NK-92 (cell line): Measurements from ENCODE around the gene CAMKMT.
"Not testable (repeated sequence)": the region's sequence is repeated elsewhere in the genome, so short reads cannot be mapped to it uniquely, and the experiment has no call there.

ENCODE experiments used
- DNase-seq: peaks from one replicate; lab custom pipeline; 2025; ENCODE audit not compliant: unreplicated experiment; lab: John Stamatoyannopoulos, UW

CAMKMT gene

GRCh38 chr2:44358503-44358902, 3.2 kb upstream of the CAMKMT start:
- DNase-seq: no peak

DNA sequence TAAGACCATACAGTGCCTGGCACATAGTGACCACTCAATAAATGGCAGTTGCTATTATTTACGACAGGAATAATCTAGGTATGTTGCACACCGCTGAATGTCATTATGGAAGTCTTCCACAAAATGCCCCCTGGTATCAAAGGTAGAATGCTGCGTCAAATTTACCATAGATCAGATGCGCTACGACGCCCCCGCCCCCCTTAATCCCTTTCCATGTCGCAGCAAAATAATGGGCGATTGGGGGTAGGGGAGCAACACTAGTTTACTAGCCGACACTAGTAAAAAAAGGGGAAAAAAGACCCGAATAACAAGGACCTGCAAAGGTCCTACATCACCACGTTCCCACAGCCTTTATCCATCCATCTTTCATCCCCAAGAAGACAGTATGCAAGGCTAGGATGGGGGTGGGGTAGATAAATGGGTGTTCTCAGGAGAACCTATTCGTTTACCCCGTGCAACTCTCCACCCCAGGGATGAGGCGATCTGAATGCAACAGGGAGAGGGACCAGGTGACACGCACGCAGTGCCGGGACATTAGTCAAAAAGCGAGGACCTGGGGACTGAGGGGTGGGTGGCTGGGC, 908 bp upstream of the CAMKMT start:
- no peak for DNase-seq

DNA sequence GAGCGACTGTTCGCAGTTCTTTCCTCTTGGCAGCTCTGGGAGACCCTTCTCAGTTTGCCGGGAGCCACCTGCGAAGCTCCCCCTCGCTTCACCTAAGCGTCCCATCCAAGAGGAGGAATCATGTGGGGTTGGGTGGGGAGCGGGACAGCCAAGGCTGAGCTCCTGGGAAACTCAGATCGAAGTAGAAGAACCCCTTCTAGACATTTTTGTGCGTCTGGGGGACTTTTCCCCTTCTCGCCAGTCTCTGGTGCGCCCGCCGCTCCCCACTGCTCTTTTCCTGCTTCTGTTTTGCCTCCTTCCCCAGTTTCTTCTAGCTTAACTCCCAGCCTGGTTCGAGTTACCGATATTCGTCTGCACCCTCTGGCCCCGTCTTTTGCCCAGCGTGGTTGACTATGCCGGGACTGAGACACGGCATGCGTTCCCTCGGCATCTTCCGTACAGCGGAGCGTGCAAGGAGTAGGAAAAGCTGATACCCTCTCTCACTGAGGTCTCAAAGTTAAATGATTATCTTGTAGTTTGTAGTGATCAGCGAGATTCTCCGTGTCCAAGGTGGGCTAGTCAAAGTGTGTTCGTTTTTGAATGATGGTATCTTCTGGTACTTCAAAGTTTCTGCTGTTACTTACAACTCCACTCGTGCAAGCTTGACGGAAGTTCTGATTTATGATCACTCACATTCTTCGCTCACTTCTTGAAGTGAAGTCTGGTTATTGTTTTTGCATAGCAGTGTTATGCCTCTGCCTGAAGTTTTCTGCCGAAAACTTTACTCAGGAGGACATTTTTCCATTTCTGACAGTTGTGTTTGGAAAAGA, 664 bp downstream of the CAMKMT start:
- no peak for DNase-seq

GRCh38 chr2:44364604-44365003, 2.9 kb downstream of the CAMKMT start:
- no peak for DNase-seq

- DNase-seq: no peak
These were observed 5.8 kb downstream of the CAMKMT start for GRCh38 chr2:44367591-44367990.

GRCh38 chr2:44369392-44369791, 7.6 kb downstream of the CAMKMT start:
- no peak for DNase-seq

GRCh38 chr2:44371445-44371844, 9.7 kb downstream of the CAMKMT start:
- DNase-seq: no peak

DNA sequence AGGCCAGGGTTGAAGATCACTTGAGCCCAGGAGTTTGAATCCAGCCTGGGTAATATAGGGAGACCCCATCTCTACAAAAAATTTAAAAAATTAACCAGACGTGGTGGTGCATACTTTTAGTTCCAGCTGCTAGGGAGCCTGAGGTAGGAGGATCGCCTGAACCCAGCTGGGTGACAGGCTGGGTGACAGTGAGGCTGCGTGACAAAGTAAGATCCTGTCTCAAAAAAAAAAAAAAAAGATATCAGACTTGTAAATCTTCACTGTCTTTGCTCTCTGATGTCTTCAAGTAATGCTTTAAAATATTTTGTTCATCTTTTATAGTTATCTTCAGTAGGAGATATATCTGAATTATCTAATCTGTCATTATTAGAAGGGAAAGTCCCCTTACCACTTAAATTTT, 10.5 kb downstream of the CAMKMT start:
- no peak for DNase-seq

GRCh38 chr2:44377486-44377885, 15.7 kb downstream of the CAMKMT start:
- DNase-seq: no peak

DNA sequence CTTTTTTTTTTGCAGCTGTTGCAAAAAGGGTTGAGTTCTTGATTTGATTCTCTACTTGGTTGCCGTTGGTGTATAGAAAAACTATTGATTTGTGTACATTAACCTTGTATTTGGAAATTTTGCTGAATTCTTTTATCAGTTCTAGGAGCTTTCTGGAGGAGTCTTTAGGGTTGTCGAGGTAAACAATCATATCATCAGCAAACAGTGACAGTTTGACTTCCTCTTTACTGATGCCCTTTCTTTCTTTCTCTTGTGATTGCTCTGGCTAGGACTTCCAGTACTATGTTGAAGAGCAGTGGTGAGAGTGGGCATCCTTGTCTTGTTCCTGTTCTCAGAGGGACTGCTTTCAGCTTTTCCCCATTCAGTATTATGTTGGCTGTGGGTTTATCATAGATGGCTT, 23.5 kb downstream of the CAMKMT start:
- not testable (repeated sequence) for DNase-seq

- DNase-seq: no peak
These were observed 27.1 kb downstream of the CAMKMT start for GRCh38 chr2:44388877-44389276.

DNA sequence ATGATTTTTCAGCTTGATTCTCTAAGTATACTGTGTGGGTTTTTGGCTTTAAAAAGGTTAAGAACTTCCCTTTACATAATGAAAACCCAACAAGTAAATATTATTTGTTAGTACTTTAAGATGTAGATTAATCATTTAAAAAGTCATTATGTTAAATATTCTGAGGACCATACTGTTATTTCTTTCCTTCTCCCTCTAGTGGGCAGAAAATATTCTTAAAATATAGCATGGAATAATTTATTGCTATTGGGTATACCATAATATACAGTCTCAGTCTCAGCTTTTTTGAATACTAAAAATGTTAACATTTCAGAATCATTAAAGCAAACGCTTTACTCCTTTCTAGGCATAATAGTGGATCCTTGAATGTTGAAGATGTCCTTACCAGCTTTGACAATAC, 28.1 kb downstream of the CAMKMT start:
- no peak for DNase-seq

- no peak for DNase-seq
These were observed 30.7 kb downstream of the CAMKMT start for GRCh38 chr2:44392338-44392943.

DNA sequence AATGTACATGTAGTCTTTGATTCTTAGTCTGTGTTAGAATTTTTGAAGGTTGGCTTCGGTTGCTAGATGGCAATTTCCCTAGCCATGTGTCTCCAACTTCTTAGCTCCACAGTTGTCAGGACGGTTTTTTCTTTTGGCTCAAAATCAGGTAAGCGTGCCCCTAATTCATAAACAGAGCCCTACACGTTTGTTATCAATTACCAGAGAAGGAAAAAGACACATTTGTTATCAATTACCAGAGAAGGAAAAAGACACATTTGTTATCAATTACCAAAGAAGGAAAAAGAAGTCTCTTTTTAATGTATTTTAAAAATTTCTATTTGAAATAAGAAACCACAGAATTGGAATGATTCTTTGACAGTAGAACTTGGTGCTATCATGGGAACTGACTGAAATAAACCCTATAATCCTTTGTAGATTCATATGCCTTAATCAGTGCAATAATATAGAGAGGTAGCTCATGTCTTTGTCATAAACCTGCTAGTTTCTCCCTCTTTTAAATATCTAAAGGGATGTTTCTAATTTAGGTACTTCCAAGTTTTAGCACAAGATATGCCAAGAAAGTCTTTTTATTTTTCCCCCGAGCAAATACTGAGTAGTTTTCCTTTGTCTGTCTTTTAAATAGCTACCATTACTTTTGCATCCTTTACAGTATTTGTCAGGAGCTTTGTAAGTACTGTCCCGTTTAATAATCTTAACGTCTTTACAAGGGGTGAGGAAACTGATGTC, 35.9 kb downstream of the CAMKMT start:
- no peak for DNase-seq

DNA sequence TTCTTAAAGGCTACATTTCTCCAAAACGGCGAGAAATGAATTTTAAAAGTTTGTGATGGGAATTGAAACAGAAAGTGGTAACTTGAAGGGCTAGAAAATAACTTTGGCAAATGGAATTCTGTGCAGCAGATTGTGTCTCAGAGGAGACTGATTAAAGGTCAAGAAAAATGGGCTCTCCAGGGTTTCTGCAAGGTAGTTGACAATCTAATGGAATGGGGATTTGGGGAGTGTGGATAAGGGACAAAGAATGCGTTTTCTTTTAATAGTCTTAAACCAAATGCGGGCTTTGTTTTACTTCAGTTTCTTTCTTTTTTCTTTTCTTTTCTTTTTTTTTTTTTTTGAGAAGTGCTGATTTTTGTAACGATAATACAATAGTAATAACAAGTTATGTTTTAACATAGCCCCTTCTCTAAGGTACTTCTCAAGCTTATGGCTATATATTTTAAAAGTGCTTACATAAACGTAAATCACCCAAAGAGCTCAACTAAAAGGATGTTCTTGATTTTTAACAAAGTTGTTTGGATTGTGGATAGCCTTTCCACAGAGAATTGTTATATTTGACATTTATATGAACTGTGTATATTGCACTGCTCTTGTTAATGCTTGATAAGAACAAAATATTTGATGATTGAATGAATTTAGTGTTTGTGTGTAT, 36.6 kb downstream of the CAMKMT start:
- no peak for DNase-seq

GRCh38 chr2:44420725-44421124, 59.0 kb downstream of the CAMKMT start:
- DNase-seq: no peak

DNA sequence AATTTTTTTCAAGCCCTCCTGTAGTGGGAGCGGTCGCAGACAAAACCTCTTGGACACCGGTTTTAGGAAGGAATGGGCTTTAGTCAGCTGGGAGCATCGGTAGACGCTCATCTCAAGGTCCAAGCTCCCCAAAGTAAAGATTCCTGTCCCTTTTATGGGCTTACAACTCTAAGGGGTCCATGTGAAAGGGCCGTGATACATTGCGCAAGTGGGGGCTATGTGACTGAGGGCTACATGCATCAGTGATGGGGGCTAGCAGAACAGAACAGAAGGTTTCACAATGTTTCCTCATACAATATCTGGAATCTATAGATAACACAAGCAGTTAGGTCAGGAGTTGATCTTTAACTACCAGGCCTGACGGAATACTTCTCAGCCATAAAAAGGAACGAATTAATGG, 62.5 kb downstream of the CAMKMT start:
- no peak for DNase-seq

DNA sequence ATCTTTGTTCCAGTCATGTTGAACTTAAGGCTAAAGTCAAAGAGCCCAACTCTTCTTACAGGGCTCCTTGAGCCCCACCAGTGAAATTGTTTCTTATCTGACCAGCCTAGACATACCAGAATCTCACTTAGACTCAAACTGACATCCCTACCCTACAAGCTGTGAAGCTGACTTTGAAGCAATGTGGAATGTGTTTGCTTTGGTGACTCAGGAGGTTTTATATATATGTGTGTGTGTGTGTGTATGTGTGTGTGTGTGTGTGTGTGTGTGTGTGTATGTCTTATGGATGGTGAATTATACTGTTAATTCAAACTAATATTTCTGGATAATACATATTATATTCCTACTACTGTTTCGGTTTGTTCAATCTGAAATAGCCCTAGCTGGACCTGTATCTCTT, 67.3 kb downstream of the CAMKMT start:
- DNase-seq: no peak

- no peak for DNase-seq
These were observed 68.6 kb downstream of the CAMKMT start for GRCh38 chr2:44430342-44430741.

DNA sequence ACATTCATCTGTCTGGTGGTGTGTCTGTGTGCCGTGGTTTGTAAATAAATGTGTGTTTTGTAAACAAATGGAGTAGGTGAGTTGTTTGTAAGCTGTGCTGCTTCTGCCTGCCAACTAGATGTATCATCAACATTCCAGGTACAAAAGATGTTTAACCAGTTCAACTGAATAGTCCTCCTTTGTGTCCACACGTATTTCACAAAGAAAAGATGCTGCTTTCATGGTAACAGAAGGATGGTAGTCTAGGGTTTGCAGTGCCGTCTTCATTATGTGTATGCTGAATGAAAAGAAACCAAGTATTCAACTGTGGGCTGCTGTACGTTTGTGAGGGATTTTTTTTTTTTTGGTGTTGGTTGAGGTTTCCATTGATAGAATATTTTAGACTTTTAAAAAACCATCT, 72.1 kb downstream of the CAMKMT start:
- DNase-seq: no peak

- no peak for DNase-seq
These were observed 79.5 kb downstream of the CAMKMT start for GRCh38 chr2:44441200-44441599.
